SH-SY5Y (cell line): ENCODE data around the gene CCL22.

ENCODE experiments used
- GATA2 ChIP-seq: IDR thresholded peaks from 2 replicates; pipeline ENCODE4 v1.6.1; 2011; ENCODE audit warnings: mild to moderate bottlenecking, low read depth, low read length
- GATA3 ChIP-seq: IDR thresholded peaks from 2 replicates; pipeline ENCODE4 v1.6.1; 2011; ENCODE audit warnings: low read depth, mild to moderate bottlenecking, low read length, moderate library complexity

GRCh38 chr16:57347858-57348257 lies 10.7 kb upstream of the CCL22 start:
- TF ChIP-seq GATA2 (no peak), GATA3 (no peak)
